ENCODE measurements around the gene EXOC3.
"Not testable (repeated sequence)": the region's sequence is repeated elsewhere in the genome, so short reads cannot be mapped to it uniquely, and the experiment has no call there.

Gene EXOC3

DNA sequence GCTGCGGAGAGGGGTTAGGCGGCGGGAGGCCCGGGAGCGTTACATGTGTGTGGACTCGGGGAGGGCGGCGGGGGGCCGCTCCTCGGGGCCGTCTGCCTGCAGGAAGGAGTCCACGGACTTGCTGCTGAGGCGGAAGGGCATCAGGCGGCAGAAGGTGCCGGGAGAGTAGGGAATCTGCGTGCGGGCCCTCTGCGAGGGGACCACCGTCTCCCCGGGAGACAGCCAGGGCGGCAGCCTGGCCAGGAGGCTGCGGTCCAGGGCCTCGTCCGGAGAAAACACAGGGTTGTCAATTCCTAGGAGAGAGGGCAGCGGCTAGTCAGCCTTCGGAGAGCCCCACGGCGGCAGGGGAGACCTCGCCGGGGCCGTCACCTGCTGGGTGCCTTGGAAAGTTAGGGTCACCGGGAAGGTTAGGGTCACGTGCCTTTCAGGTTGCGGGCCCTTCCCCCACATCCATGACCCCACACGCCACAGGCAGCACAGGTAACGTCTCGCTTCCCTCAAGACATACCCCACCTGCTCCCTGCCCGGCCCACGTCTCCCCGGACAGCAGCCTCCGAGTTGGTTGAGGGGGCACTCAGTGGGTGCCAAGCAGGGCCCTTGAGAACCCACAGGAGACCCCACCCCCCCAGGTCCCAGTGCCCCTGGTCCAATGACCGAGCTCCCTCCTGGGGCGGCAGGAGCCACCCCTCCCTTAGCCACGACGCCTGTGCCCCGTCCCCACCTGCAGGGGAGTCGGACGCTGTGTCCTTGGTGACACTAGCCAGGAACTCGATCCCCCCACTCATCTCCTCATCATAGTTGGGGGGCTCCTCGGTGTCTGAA, 32.1 kb downstream of the EXOC3 start:
- DNase-seq, result no peak

DNA sequence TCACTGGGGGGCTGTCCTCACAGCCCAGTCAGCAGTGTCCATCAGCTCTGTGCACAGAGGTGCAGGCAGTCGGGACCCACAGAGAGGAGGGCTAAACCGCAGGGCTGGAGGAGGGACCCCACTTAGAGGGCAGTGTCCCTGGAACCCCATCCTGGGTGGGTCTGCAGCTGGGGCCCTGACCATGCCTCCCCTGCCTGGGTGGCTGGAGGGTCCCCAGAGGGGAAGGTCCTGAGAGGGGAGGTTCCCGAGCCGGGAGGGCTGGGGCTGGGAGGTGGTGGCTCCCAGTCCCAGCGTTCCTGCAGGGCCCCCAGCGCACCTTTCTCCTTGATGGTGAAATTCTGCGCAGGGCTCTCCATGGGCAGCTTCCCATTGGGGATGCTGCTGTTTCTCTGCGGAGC, 32.7 kb downstream of the EXOC3 start:
- no peak for DNase-seq

DNA sequence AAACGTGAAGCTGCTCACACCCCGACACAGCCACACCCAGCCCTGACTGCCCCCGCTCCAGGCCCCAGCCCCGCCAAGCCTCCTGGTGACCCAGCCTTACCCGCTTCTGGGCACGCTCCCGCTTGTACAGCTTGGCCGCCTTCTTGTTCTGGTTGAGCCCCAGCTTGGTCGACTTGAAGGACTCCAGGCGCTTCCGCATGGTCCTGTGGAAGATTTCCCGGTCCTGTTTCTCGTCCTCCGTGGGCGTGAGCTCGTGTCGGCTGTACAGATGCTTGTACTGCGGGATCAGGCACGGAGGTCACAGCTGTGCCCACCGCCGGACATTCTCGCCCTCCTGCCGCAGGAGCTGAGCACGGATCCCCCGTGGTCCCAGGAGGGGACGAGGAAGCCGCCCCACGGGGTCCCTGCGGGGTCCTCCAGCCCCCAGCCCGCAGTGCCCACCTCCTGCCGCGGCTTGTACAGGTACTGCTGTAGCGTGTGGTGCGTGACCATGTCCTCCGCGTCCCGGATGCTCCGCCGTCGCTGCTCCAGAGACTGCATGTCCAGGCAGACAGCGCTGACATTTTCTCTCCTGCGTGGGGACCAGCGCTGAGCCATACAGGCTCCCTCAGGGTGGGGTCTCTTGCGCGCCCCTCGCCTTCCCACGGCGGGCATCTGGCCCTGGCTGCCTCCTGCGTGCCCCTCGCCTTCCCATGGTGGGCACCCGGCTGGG, 33.3 kb downstream of the EXOC3 start:
- DNase-seq, result no peak

DNA sequence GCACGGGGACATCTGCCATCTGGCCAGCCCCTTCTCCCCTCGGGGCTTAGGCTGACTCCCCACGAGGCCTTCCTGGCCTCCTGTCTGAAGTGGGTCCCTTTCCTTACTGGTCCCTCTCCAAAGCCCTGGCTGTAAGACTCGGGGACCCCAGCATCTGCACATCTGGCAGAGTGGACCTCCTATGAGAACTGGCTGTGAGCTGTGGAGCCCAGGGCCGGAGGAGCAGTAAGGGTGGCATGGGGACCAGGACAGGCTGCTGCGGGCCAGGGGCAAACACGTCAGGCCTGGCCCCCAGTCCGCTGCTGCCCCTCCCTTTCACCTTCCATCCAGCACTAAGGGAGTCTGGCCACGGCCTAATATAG, 33.8 kb downstream of the EXOC3 start:
- no peak for DNase-seq

- DNase-seq, result no peak
Observed at GRCh38 chr5:477247-477646, 34.3 kb downstream of the EXOC3 start.

DNA sequence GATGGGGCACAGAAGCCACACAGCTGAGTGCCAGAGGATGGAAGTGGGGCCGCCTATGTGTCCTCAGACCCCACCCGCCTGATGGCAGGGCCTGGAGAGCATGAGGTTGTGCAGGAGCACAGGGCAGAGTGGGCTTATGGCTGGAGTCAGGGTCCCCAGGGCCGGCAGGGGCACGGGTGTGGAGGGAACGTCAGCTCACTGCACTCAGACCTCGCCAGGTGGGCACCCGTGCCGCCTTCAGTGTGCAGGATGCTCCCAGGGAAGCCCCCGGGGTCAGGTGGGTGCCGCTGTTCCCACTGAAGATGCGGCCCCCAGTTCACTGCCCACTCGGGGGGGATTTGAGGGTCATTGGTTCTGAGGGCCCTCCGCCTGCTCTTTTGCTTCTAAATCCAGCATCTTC, 34.9 kb downstream of the EXOC3 start:
- no peak for DNase-seq

GRCh38 chr5:478369-478981, 35.5 kb downstream of the EXOC3 start:
- DNase-seq, result no peak

GRCh38 chr5:478982-479535, 36.1 kb downstream of the EXOC3 start:
- DNase-seq, result no peak

GRCh38 chr5:479566-480319, 36.8 kb downstream of the EXOC3 start:
- no peak for DNase-seq

- no peak for DNase-seq
Observed at GRCh38 chr5:481347-481746, 38.4 kb downstream of the EXOC3 start.

DNA sequence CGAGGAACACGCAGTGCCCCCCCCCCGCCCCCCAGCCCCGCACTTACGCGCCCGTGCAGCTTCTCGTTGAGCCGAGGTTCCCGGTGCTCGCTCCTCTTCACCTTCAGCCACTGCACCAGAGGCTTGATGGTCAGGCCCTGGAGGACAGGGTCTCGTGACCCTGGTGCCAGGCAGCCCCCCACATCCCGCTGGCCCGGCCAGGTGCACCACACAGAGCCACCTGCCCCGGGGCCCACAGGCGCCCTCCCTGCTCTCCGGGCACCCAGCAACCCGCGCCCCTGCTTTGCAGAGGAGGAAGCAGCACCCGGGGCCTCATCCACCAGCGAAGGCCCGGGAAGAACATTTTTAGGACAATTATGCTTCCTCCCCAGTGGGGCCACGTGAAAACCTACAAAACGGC, 39.0 kb downstream of the EXOC3 start:
- DNase-seq, result no peak

GRCh38 chr5:482506-482905, 39.5 kb downstream of the EXOC3 start:
- DNase-seq, result no peak

GRCh38 chr5:483011-483410, 40.0 kb downstream of the EXOC3 start:
- no peak for DNase-seq

- DNase-seq, result peak; percentile 12 to 15
Observed at GRCh38 chr5:483434-484140, 40.6 kb downstream of the EXOC3 start.

DNA sequence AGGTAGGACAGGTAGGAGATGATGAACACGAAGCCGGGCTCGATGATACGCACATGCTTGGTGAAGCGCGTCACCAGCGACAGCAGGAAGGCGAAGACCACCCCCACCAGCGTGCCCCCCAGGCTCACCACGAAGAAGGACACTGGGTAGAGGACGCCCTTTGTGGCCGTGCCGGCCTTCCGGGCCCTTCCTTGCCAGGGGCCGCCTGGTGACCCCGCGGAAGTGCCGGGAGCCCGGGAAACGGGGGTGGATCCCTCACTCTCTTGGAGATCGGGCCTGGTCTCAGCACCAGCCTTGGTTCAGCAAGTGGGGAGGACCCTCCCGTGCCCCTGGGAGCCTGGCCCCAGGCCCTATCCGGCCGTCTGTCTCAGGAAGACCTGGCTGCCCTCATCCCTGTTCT, 41.6 kb downstream of the EXOC3 start:
- no peak for DNase-seq

DNA sequence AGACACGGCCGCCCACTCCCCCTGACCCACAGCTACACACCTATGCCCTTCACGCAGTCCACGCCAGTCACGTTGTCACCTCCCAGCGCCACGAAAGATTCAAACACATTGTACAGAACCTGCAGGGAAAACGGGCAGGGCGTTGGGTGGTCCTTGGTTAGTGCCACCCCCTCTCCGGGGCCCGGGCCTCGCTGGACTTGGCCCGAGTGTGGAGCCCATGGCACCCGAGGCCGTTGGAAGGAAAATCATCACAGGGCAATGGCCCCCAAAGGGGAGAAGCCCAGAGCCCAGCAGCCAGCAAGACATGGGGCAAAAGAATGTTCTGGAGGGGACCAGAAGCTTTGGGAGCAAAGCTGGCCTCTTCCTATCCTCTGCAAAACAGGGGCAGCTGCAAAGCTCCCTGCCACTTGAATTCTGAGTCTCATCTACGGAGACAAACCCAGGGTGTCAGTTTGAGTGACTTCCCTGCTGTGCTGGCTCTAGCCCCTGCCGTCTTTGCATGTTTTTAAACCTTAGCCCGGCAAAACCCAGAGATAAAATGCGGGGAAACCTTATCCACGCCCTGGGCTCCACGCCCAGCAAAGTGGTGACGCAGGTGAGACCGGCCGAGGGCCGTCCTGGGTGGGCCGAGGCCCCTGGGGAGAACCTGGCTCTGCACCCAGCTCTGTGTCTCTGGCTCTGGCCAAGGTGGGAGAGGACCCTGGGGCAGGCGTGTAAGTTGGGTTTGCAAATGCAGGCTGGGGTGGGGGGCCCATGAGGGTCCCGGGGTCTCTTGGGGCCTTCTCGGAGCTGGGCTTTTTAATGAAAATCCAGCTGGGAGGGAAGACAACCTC, 42.4 kb downstream of the EXOC3 start:
- DNase-seq, result no peak

- DNase-seq, result peak; percentile 35 to 39
Observed at GRCh38 chr5:485946-486491, 43.0 kb downstream of the EXOC3 start.

DNA sequence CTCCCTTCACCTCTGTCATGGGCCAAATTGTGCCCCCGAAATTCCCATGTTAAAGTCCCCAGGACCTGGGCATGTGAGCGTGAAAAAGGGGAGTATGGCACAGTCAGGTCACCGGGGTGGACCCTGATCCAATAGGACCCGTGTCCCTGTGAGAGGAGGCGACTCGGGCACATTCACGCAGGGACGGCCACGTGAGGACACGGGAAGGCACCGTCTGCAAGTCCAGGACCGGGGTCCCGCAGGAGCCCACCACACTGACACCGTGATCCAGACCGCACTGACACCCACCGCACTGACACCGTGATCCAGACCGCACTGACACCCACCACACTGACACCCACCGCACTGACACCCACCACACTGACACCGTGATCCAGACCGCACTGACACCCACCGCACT, 43.6 kb downstream of the EXOC3 start:
- DNase-seq, result not testable (repeated sequence)

DNA sequence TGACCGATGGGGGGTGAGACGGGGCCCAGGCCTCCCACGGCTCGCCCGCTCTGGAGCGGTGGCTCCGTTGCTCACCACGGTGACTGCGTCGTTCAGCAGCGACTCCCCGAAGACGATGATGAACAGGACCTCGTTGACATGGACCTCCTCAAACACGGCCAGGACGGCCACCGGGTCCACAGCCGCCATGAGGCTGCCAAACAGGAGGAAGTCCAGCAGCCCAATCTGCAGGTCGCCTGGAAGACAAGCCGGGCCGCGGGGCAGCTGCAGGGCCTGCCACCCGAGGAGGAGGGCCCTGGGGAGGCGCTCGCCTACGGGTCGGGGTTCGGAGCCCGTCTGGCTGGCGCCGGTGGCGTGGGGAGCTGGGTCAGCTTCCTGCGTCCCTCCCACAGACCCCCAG, 45.3 kb downstream of the EXOC3 start:
- DNase-seq, result no peak

DNA sequence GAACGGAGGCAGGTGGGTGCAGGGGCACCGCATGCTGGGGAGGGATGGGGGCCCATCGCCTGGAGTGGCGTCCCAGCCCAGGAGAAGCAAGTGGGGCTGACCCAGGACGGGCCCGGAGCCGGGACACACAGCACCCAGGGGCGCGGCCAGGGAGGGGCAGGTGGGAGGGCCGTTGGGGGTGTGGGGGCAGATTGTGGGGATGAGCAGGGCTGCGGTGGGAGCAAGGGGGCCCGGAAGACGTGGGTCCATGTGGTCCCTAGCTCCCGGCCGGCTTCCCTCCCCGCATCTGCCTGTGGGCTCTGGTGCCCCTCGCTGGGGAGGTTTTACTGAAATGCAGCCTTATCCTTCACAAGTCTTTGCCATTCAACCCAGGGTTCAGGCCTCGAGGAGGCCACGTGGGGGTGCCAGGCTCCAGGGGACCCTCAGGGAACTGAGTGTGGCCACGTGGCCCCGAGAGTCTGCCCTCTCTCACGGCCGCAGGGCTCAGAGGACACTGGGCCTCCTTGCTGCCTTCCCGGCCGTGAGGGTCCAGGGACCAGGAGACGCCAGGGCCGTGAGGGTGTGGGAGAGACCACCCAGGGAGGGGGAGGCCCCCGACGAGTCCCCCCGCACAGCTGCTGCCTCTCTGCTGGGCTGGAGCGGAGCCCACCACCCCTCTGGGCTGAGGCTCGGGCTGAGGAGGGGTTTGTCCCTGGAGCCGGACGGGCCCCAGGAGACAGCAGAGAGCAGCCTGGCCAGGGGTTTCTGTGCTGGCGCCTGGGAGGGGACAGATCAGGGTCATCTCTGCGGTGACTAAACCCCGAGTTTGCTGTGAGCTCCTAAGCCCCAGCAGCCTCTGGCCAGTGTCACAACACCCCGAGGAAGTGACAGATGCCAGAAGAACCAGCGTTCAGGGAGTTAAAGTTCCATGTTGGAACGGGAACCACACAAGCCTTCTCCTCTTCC, 46.0 kb downstream of the EXOC3 start:
- DNase-seq, result no peak
